HepG2 (cell line): Measurements from ENCODE around the gene TMEM151A. TPM values are rescaled to one million over a fixed set of nuclear protein-coding genes. Genes with fewer than 3 reads are reported as not detected.

Experiments
- CBFB ChIP-seq: sonication (generic); formaldehyde crosslinking; IDR thresholded peaks from 2 replicates; pipeline ENCODE4 v1.4.0; 2020; ENCODE audit warnings: missing genetic modification reagents
- ELF3 ChIP-seq: IDR thresholded peaks from 2 replicates; pipeline ENCODE4 v1.6.1; 2016; ENCODE audit warnings: missing genetic modification reagents, missing compliant biosample characterization
- KLF16 ChIP-seq, 2 experiments: sonication (generic) in 1 of 2; formaldehyde crosslinking in 1 of 2; IDR thresholded peaks; 2 replicates each; pipeline versions ENCODE4 v1.6.1 to v1.8.0; 2016 to 2023; ENCODE audit warnings: missing genetic modification reagents in 2 of 2, missing compliant biosample characterization in 1 of 2
- MTF2 ChIP-seq: sonication (generic); formaldehyde crosslinking; IDR thresholded peaks from 2 replicates; pipeline ENCODE4 v1.5.0; 2020; ENCODE audit warnings: missing genetic modification reagents, borderline replicate concordance
- TEAD3 ChIP-seq: optimal IDR thresholded peaks from 2 replicates; pipeline ENCODE3; 2016; ENCODE audit warnings: borderline replicate concordance
- ZKSCAN1 ChIP-seq: fragments of 150-350 bp; IDR thresholded peaks from 2 replicates; pipeline ENCODE4 v1.6.1; 2014; ENCODE audit warnings: low read length
- ZNF343 ChIP-seq: sonication (generic); formaldehyde crosslinking; IDR thresholded peaks from 2 replicates; pipeline ENCODE4 v1.4.0; 2020; ENCODE audit warnings: mild to moderate bottlenecking, missing genetic modification reagents
- ZNF431 ChIP-seq: sonication (generic); formaldehyde crosslinking; IDR thresholded peaks from 2 replicates; pipeline ENCODE4 v1.9.0; 2022; ENCODE audit warnings: missing genetic modification reagents, low read depth, mild to moderate bottlenecking, borderline replicate concordance
- polyA plus RNA-seq, 8 experiments: library from polyadenylated mRNA; depleted of rRNA in 3 of 8; stranded (reverse) in 7 of 8; unstranded in 1 of 8; fragments of >200 nt; fragmentation: Illumina TruSeq in 4 of 8; extraction: Trizol in 4 of 8; gene quantifications; 2 replicates each; pipeline versions ENCODE4 v1.2.1 to v1.2.3, GENCODE V29; 2011 to 2016; ENCODE audit warnings: low read depth in 4 of 8, missing spikeins in 1 of 8, mixed read lengths in 1 of 8; ENCODE audit not compliant: insufficient read depth in 1 of 8
- total RNA-seq, 5 experiments: library from RNA; depleted of rRNA; stranded (reverse); fragments of >200 nt; fragmentation: Illumina TruSeq; extraction: Trizol; gene quantifications; 2 replicates each; pipeline ENCODE4 v1.2.3, GENCODE V29; 2016; ENCODE audit warnings: low read depth in 1 of 5
- TF ChIP-seq, protein P1 (sequence below): sonication (generic); formaldehyde crosslinking; IDR thresholded peaks from 2 replicates; pipeline ENCODE4 v1.8.1; 2022; ENCODE audit warnings: low read depth, mild to moderate bottlenecking, missing genetic modification reagents
- TF ChIP-seq, protein P2 (sequence below): sonication (generic); formaldehyde crosslinking; IDR thresholded peaks from 2 replicates; pipeline ENCODE4 v1.4.0; 2020; ENCODE audit warnings: mild to moderate bottlenecking, missing genetic modification reagents
- TF ChIP-seq, protein P3 (sequence below), 2 experiments: sonication (generic) in 1 of 2; formaldehyde crosslinking in 1 of 2; IDR thresholded peaks; 2 replicates each; pipeline versions ENCODE4 v1.4.0 to v1.6.1; 2016 to 2020; ENCODE audit warnings: borderline replicate concordance in 1 of 2, low read depth in 1 of 2, mild to moderate bottlenecking in 1 of 2, missing genetic modification reagents in 1 of 2
- TF ChIP-seq, protein P4 (sequence below): sonication (generic); formaldehyde crosslinking; IDR thresholded peaks from 2 replicates; pipeline ENCODE4 v1.4.0; 2020; ENCODE audit warnings: missing genetic modification reagents
- TF ChIP-seq, protein P5 (sequence below): sonication (generic); formaldehyde crosslinking; IDR thresholded peaks from 2 replicates; pipeline ENCODE4 v1.4.0; 2020; ENCODE audit warnings: missing genetic modification reagents, borderline replicate concordance

The TMEM151A gene
- total and polyA plus RNA-seq, 2 of the 13 experiments (the other 11 are each of a cell fraction or from before 2014, with no cell fraction given) = 0.18 to 0.33 TPM

DNA sequence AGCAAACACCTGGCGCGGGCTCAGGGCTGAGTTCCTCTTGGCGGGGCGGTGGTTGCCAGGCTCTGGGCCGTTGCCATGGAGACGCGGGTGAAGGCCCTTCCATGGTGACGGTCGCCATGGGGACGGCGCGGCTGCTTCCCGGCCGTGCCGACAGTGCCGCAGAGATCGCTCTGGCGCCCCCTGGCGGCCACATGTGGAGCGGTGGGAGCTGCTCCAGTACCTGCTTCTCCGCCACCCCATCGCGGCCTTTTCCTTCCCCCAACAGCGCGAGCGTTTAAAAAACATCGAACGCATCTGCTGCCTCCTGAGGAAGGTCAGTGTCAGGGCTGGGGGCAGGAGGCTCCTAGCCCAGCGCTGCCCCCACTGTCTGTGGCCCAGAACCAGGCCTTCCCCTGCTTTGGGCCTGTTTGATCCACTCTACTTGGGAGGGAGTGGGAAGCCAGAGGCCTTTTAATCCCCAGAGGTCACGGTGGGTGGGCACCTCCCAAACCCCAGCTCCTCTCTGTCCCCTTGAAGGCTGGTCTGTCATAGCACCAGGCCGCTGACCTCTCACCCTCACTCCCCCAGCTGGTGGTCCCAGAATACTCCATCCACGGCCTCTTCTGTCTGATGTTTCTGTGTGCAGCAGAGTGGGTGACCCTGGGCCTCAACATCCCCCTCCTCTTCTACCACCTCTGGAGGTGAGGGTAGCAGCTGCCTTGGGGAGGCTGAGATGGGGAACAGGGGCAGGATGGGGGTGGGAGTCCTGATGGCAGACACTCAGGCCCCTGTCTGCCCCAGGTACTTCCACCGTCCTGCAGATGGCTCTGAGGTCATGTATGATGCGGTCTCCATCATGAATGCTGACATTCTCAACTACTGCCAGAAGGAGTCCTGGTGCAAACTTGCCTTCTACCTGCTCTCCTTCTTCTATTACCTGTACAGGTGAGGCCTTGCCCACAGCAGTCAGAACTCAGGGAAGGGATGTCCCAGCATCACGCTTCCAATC is 8.9 kb upstream of the TMEM151A start (continued):
- TF ChIP-seq, protein P1, sequence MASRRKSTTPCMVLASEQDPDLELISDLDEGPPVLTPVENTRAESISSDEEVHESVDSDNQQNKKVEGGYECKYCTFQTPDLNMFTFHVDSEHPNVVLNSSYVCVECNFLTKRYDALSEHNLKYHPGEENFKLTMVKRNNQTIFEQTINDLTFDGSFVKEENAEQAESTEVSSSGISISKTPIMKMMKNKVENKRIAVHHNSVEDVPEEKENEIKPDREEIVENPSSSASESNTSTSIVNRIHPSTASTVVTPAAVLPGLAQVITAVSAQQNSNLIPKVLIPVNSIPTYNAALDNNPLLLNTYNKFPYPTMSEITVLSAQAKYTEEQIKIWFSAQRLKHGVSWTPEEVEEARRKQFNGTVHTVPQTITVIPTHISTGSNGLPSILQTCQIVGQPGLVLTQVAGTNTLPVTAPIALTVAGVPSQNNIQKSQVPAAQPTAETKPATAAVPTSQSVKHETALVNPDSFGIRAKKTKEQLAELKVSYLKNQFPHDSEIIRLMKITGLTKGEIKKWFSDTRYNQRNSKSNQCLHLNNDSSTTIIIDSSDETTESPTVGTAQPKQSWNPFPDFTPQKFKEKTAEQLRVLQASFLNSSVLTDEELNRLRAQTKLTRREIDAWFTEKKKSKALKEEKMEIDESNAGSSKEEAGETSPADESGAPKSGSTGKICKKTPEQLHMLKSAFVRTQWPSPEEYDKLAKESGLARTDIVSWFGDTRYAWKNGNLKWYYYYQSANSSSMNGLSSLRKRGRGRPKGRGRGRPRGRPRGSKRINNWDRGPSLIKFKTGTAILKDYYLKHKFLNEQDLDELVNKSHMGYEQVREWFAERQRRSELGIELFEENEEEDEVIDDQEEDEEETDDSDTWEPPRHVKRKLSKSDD (CRISPR knock-in tag) = 0 out of 2 replicates have a peak, but pooled peaks have one; percentile 52
- TF ChIP-seq, protein P2, sequence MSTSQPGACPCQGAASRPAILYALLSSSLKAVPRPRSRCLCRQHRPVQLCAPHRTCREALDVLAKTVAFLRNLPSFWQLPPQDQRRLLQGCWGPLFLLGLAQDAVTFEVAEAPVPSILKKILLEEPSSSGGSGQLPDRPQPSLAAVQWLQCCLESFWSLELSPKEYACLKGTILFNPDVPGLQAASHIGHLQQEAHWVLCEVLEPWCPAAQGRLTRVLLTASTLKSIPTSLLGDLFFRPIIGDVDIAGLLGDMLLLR (CRISPR knock-in tag) = peak; percentile 54; the same call in 1 of the 2 replicates
- TF ChIP-seq ZNF343 (CRISPR knock-in tag) = peak; percentile 84; the same call in 1 of the 2 replicates
- TF ChIP-seq ZKSCAN1 = no peak
- peak in 1 of 2 experiments; percentile 47; a peak in 1 of 4 replicates for TF ChIP-seq KLF16 (CRISPR knock-in tag; IDR thresholded peaks at IDR 0.05)
- TF ChIP-seq TEAD3 (CRISPR knock-in tag) = peak; percentile 74
- TF ChIP-seq, protein P3, sequence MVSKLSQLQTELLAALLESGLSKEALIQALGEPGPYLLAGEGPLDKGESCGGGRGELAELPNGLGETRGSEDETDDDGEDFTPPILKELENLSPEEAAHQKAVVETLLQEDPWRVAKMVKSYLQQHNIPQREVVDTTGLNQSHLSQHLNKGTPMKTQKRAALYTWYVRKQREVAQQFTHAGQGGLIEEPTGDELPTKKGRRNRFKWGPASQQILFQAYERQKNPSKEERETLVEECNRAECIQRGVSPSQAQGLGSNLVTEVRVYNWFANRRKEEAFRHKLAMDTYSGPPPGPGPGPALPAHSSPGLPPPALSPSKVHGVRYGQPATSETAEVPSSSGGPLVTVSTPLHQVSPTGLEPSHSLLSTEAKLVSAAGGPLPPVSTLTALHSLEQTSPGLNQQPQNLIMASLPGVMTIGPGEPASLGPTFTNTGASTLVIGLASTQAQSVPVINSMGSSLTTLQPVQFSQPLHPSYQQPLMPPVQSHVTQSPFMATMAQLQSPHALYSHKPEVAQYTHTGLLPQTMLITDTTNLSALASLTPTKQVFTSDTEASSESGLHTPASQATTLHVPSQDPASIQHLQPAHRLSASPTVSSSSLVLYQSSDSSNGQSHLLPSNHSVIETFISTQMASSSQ (IDR thresholded peaks at IDR 0.05; ENCODE audit: low read depth) = no peak
- TF ChIP-seq, protein P3 (CRISPR knock-in tag; IDR thresholded peaks at IDR 0.05; ENCODE audit: borderline replicate concordance) = peak; percentile 37; the same call in 1 of the 2 replicates
- TF ChIP-seq, protein P4, sequence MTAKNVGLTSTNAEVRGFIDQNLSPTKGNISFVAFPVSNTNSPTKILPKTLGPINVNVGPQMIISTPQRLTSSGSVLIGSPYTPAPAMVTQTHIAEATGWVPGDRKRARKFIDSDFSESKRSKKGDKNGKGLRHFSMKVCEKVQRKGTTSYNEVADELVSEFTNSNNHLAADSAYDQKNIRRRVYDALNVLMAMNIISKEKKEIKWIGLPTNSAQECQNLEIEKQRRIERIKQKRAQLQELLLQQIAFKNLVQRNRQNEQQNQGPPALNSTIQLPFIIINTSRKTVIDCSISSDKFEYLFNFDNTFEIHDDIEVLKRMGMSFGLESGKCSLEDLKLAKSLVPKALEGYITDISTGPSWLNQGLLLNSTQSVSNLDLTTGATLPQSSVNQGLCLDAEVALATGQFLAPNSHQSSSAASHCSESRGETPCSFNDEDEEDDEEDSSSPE = 0 out of 2 replicates have a peak, but pooled peaks have one; percentile 33
- TF ChIP-seq, protein P5, sequence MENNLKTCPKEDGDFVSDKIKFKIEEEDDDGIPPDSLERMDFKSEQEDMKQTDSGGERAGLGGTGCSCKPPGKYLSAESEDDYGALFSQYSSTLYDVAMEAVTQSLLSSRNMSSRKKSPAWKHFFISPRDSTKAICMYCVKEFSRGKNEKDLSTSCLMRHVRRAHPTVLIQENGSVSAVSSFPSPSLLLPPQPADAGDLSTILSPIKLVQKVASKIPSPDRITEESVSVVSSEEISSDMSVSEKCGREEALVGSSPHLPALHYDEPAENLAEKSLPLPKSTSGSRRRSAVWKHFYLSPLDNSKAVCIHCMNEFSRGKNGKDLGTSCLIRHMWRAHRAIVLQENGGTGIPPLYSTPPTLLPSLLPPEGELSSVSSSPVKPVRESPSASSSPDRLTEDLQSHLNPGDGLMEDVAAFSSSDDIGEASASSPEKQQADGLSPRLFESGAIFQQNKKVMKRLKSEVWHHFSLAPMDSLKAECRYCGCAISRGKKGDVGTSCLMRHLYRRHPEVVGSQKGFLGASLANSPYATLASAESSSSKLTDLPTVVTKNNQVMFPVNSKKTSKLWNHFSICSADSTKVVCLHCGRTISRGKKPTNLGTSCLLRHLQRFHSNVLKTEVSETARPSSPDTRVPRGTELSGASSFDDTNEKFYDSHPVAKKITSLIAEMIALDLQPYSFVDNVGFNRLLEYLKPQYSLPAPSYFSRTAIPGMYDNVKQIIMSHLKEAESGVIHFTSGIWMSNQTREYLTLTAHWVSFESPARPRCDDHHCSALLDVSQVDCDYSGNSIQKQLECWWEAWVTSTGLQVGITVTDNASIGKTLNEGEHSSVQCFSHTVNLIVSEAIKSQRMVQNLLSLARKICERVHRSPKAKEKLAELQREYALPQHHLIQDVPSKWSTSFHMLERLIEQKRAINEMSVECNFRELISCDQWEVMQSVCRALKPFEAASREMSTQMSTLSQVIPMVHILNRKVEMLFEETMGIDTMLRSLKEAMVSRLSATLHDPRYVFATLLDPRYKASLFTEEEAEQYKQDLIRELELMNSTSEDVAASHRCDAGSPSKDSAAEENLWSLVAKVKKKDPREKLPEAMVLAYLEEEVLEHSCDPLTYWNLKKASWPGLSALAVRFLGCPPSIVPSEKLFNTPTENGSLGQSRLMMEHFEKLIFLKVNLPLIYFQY = no peak
- TF ChIP-seq CBFB = peak; percentile 77
- 0 out of 2 replicates have a peak, but pooled peaks have one; percentile 38 for TF ChIP-seq ELF3
- no peak for TF ChIP-seq ZNF431 (CRISPR knock-in tag)
- TF ChIP-seq MTF2 (CRISPR knock-in tag) = no peak
